HG03095 (cell line): ENCODE measurements around the gene TOB2.
"Not testable (repeated sequence)": the region's sequence is repeated elsewhere in the genome, so short reads cannot be mapped to it uniquely, and the experiment has no call there.

ENCODE experiments used
- ATAC-seq: cut with Tn5 transposase; IDR thresholded peaks from one replicate; pipeline ENCODE4 v1.9.1; 2021; ENCODE audit warnings: moderate library complexity; ENCODE audit not compliant: unreplicated experiment

TOB2 gene

GRCh38 chr22:41429951-41430332, 16.7 kb downstream of the TOB2 start:
- no peak for ATAC-seq

- ATAC-seq, result no peak
These were observed 17.2 kb downstream of the TOB2 start for GRCh38 chr22:41429232-41429950.

GRCh38 chr22:41425660-41426365, 20.8 kb downstream of the TOB2 start:
- ATAC-seq, result no peak

- ATAC-seq, result no peak
These were observed 27.9 kb downstream of the TOB2 start for GRCh38 chr22:41418717-41419116.

DNA sequence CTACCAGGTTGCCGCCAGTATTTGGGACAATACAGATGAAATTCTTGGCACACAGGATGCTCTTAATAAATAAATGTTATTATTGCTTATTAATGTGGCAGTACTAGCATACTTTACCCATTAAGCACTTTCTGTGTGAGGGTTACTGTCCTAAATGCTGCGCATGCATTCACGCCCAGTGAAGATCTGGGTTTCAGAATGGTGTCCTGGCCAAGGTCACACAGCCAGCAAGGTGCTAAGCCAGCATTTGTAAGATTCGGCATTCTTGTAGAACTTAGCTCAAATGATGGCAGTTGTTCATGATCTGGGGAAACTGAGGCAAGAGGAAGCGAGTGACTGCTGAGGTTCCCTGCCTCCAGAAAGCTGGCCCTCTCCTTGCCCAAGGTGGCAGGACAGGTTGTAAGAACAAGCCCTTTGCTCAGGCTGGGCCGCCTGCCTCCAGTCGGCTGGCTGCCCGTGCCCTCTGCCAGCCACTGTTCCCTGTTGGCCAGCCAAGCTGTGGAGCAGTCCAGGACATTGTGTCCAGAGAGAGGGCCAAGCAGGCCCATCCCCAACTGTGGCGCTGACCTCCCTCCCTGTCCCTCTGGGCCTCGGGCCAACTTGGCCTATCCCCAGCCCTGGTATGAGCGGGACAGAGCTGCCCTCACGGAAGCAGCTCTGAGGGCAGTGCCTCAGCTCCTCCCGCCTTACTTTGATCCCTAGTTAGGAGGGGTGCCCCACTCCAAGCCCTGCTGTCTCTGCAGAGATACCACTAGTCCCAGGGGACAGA, 28.8 kb downstream of the TOB2 start:
- no peak for ATAC-seq

GRCh38 chr22:41415554-41415953, 31.0 kb downstream of the TOB2 start:
- no peak for ATAC-seq

- ATAC-seq, result no peak
These were observed 35.4 kb downstream of the TOB2 start for GRCh38 chr22:41411021-41411851.

DNA sequence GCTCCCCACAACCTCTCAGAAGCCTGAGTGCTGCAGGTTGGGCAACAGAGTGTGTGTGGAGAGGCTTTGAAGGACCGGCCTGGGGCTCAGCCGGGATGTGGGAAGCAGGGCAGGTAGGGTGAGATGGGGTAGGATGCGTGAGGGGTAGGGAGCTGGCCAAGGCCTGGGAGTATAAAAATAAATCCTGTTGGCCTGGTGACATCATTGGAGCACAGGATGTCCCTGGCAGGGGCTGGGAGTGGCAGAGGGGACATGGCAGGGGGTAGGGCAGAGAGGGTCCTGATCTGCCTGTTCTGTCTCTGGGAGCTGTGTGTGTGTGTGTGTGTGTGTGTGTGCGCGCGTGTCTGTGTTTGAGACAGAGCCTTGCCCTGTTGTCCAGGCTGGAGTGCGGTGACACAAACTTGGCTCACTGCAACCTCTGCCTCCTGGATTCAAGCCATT, 36.3 kb downstream of the TOB2 start:
- ATAC-seq, result no peak

GRCh38 chr22:41408665-41409064, 37.9 kb downstream of the TOB2 start:
- ATAC-seq, result no peak

DNA sequence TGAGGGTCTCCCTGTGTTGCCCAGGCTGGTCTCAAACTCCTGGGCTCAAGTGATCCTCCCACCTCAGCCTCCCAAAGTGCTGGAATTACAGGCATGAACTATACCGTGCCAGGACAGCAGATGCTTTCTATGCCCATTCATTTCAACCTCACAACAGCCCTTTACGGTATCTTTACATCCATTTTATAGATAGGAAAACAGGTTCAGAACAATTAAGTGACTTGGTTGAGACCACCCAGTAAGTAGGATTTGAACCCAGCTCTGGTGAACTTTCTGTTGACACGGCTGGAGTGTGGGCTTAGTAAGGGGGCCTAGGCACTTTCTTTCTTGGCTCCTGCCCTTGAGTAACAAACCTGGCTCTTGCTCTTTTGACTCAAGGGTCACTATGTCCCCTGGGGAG, 39.2 kb downstream of the TOB2 start:
- no peak for ATAC-seq

DNA sequence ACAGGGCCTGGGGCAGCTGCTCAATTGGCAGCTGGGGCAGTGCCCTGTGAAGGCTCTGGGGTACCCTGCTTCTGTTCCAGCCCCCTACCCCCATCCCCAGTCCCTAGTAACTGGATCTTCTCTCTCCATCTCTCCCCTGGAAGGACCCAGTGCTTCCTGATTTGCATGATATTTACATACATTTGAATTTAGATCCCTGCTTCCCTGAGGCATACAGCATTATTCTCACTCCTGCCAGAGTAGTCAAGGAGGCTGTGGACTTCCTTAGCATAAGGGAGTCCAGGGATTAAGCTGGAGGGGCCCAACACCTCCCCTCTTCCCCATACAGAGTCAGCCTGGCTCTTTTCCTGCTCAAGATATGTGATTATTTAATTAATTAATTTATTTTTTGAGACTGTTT, 40.2 kb downstream of the TOB2 start:
- no peak for ATAC-seq

DNA sequence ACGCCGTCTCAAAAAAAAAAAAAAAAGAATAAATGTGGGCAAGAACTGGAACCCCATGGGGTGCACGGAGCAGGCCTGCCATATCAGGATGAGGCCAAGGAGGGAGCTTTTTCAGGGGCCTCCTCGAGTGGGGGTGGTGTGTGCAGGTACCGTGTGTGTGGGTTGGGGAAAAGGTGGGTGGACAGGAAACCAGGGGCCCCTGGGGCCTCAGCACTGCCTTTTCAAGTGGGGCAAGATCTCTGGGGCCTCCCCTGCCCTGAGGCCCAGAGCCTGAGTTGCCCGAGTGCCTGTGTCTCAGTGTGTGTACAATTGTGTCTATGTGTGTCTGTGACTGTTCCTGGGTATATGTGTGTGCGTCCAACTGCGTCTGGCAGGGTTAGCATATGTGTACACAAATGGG, 41.0 kb downstream of the TOB2 start:
- ATAC-seq, result no peak

- ATAC-seq, result no peak
These were observed 42.9 kb downstream of the TOB2 start for GRCh38 chr22:41403532-41404318.

DNA sequence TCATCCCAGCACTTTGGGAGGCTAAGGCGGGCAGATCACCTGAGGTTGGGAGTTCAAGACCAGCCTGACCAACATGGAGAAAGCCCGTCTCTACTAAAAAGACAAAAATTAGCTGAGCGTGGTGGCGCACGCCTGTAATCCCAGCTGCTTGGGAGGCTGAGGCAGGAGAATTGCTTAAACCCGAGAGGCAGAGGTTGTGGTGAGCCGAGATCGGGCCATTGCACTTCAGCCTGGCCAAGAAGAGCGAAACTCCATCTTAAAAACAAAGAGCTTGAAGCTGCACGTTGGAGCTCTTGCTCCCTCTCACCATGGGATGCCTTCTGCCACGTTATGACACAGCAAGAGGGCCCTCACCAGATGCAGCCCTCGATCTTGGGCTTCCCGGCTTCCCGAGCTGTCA, 43.8 kb downstream of the TOB2 start:
- not testable (repeated sequence) for ATAC-seq

- no peak for ATAC-seq
These were observed 44.6 kb downstream of the TOB2 start for GRCh38 chr22:41401781-41402648.

GRCh38 chr22:41398921-41399320, 47.7 kb downstream of the TOB2 start:
- ATAC-seq, result no peak

DNA sequence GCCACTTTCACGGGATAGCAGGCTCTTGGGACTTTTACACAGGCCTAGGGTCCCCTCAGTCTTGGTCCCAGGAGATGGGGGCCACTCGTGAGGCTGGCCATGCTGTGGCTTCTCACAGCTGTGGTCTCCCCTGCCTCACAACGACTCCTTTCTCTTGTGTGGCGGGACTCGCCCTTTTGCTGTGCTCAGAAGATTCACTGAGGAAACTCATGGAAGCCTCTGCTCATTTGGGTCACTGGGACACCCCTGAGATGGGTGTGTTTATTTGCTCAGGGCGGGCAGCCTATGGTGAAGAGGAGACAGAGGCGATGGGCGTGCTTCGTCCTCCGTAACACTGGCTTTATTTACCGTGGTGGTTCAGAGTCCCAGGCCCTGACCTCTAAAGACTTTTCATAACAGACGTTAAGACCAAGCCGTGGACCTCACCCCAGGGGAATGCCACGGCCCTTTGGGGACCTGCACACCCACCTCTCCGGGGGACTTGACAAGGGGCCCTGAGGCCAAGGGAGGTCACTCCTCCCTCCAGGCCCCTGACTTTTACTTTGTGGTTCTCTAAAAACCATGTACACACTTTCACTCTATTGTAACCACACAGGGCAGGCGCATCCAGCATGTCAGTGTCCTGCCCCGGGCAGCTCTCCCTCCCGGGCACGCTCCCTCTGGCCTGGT, 49.3 kb downstream of the TOB2 start:
- no peak for ATAC-seq

GRCh38 chr22:41395531-41396240, 50.9 kb downstream of the TOB2 start:
- ATAC-seq, result no peak
